HTERT RPE-1 (cell line): ENCODE measurements around the gene CSNK1G3.
"Not testable (repeated sequence)": the region's sequence is repeated elsewhere in the genome, so short reads cannot be mapped to it uniquely, and the experiment has no call there.

Experiments
- in situ Hi-C: fragments of 300-500 bp; cut with MboI; formaldehyde crosslinking; loops from 4 replicates; pipeline ENCODE4 v1.14.3; 2020; ENCODE audit warnings: low sequenced_read_pairs

CSNK1G3 gene

DNA sequence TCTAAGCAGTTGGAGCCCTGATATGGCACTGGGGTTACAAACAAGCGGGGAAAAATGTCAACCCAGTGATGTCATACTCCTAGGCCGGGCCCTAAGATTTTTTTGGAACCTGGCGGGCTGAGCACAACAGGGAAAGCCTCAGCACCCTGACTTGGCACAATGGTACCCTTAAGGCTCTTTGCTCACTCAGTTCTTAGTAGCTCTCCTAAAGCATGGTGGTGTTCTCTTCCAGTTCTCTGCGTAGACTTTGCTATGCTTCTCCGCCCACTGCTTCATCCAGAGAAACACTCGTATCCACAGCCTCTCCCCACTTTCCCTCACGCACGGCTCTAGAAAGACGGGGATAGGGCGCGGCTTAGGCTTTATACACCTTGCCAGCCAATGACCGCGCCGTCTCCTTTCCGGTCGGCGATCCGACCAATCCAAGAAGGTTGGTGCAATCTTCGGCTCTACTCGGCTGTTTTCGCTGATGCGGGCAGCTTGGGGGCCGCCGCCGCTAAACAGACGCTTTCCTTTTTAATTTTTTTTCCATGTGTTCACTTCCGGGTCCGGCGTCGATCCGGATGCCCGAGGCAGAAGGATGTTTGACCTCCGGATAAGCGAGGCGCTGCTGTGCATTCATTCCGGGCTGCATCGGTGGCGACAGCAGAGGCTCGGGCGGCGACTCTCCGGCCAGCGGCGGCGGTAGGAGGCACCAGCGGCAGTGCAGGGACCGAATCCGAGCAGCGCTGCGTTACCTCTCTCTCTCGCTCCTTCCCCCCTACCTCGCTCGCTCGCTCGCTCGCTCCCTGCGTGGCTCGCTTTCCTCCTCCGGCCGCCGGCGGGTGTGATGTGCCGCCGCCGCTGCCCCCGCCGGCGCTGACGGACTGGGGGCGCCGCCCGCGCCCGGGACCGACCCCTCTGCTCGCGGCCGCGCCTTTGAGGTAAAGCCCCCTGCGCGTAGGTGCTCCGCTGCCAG is at the start of gene CSNK1G3:
Gene CSNK1G3 (plus strand): TSS at position 530 of the 958 bp plus-strand sequence. CDS start 33,487 bp downstream, outside the sequence.
- in situ Hi-C loops = no loop called here

DNA sequence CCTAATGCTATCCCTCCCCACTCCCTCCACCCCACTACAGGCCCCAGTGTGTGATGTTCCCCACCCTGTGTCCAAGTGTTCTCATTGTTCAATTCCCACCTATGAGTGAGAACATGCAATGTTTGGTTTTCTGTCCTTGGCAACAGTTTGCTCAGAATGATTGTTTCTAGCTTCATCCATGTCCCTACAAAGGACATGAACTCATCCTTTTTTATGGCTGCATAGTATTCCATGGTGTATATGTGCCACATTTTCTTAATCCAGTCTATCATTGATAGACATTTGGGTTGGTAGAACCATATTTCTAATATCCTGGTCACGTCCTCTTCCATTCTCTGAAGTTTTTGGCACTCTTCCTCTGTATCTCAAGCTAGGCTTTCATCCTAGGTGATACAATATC is 45.1 kb upstream of the CSNK1G3 start:
- in situ Hi-C loops = not testable (repeated sequence)

DNA sequence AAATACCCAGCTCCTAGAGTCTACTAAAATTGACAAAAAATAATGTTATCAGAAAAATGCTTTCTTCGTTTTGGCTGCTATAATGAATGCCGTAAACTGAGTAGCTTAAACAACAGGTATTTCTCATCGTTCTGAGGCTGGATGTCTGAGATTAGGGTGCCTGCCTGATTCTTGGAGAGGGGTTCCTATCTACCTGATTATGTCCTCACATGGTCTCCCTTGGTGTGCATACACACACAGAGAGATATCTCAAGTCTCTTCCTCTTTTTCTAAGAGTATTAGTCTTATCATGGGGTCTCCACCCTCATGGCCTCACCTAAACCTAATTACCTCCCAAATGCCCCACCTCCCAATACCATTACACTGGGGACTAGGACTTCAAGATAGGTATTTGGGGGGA is 40.6 kb upstream of the CSNK1G3 start:
- in situ Hi-C loops = no loop called here

DNA sequence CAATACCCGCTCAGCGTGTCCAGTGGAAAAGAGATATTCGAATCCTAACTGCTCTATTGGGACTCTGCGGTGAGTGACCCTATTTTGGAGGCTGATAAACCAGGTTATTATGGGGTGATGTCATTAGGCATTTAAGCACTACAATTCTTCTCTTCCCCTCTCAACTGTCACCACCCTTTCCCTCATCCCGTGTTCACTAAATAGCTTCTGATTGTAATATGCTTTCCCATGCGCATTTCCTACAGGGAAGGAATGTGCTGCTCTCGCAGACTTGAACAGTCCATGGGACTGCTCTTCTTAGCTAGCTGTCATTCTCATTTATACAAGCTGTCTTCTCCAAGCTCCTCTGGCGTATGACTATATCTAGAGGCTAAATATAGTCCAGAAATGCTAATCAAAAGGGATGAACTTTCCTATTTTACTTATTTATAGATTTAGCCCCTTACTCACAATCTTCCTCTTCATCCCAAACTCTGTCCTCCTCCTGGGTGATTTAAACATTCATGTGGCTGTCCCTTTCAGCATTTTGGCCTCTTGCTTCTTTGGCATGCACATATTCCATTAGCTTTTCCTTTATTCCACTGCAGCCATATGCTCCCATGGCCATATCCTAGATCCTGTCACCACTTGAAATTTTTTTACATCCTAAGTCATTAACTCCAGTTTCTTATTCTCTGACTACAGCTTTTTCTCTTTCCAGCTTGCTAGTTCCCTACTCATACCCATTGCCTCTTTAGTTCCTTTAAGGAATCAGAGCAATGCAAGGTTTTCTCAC is 39.6 kb upstream of the CSNK1G3 start:
- in situ Hi-C loops = no loop called here

DNA sequence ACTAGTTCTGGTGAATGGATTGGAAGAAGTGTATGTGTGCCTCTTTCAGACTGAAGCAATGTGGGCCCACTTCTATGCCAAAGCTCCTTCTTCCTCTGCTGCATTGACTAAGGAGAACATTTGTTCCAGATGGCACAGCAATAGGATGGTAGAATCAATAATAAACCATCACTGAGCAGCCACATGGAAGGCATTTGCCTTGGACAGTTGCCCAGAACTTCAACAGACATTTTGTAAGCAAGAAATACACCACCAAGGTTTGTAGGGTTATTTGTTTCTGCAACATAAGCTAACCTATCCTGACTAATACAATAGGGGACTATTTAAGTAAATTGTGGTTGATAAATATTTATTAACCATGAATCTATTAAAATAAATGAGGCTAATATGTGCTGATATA is 37.7 kb upstream of the CSNK1G3 start:
- in situ Hi-C loops = no loop called here

DNA sequence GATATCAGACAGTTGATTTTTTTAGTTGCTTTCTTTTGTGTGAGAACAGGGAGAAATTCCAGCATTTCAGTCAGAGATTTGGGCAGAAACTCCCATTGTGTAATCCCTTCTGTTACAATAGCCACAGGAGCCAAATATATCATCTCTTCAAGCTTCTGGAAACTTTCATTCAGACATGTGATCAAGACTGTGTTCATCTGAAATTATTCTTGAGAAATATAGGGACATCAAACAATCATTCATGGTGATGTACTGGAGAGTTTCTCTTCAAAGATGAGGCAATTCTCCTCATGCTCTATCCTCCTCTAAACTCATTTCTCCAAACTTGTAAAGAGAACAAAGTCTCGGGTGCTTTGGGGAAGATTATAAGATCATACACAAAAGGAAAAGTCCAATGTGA is 35.2 kb upstream of the CSNK1G3 start:
- in situ Hi-C loops = no loop called here

DNA sequence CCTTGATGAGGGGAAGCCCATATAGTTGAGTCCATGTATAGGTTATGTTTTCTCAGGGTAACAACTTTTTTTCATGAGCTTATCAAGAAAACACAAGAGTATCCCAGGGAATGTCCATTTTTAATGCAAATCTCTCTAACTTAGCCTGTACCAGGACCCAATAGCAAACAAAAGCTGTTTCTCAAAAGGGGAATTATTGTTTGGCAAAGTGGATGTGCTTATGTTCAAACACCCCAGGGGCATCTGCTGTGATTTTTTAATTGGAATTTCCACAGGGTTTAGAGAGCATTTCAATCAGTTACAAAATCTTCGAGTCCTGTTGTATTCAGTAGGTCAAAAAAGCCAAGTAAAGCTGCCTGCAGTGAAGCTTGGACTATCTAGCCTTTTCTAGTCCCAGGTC is 33.4 kb upstream of the CSNK1G3 start:
- in situ Hi-C loops = no loop called here

DNA sequence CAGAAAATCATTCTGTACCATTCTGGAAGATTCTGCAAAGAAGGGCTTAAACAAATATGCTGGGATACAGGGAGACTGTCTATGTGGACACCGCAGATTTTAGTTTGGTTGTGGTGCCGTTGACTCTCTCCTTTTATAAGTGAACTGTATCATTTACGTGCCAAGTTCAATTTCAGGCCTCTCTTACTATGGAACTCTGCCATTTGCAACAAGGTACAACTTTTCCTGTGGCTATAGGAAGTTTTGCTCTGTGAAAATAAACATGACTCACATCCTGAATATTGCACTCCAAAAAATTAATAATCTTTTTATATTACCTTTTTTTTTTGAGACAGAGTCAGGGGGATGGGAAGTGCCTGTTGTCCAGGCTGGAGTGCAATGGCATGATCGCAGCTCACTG is 29.7 kb upstream of the CSNK1G3 start:
- in situ Hi-C loops = no loop called here

DNA sequence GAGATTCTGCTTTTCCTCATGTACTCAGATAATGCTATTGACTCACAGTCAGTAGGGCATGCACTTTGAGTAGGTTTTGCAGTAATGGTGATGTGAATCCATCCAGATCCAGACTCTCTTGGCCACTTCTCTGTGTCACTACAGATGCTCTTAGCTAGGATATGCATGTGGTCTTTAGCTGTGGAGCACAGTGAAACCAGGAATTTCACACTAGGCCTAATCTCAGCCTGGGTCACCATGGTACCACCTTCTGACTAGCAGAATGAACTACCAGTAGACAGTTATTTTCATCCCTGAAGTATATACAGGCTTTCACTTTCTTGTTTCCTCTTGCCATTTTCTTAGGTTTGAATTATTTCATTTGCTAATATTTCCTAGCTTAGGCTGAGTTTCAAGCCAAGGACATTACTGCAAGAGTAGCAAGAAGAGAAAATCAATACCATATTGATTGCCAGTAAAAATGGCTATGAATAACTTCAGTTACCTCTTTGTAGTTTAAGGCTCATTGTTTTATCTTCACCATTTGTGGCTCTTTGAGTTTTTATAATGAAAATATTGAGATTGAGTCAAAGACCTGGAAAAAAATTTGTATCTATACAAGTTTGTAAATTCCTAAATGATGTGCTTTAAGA is 28.4 kb upstream of the CSNK1G3 start:
- in situ Hi-C loops = no loop called here

DNA sequence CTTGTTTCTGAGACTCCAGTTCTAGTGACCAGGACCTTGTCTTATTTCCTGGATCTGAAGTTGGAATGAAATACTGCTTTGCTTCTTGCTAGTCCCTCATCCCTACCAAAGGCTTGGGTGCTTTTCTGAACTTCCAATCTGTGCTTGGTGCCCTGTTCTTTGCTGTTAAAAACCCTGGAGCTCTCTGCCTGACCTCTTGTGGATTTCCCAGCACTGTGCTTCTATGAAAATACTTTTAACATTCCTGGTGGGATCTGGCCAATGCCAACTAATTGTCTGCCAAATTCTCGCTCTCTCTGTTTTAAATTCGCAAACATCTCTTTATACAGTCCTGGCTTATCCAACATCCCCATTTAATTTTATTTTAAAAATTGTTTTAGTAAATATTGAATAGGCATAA is 26.7 kb upstream of the CSNK1G3 start:
- in situ Hi-C loops = no loop called here

DNA sequence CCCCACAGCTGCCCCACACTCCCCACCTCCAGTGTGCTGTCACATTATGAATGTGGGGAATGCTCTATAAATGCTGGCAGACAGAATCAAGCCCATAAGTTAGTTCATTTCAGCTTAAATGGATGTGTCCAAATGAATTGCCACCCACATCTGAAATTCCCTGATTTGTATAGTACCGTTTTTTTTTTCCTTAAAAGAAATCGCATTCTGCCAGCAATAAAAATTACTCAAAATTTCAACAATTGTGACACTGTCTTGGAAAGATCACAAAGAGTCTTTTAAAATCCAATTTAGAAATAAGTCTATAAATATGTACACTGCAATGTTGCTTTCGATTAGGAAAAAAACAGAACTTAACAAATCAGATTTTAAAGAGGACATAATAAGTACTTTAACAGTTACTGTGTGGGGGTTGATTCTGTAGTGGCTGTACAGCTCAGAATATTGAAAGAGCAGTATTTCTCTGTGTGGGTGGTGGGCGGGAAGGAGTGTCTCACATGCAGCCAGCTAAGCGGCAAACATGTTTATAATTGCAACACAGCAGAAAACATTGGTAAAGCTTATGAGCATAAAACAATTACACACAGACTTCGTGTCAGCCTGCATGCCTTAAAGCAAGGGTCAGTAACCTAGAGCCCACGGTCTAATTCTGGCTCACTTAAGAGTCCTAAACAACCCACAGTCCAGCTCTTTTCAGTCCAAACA is 24.9 kb upstream of the CSNK1G3 start:
- in situ Hi-C loops = no loop called here

DNA sequence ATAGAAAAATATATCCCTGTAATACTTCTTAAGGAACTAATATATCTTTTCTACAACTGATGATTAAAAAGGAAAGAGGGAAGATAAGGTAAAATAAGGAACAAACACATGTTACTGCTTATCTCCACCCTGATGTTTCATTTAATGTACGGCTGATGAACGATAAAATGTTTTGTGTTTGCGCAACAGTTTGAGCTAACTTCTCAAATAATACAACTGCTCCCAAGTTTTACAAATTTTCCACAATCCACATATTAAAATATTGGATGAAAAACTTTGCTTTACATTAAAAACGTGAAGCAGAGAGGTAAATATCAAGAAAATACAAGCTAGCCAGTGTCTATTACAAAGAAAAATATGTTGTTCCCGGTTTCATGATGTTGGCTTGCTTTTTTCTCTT is 21.0 kb upstream of the CSNK1G3 start:
- in situ Hi-C loops = no loop called here

DNA sequence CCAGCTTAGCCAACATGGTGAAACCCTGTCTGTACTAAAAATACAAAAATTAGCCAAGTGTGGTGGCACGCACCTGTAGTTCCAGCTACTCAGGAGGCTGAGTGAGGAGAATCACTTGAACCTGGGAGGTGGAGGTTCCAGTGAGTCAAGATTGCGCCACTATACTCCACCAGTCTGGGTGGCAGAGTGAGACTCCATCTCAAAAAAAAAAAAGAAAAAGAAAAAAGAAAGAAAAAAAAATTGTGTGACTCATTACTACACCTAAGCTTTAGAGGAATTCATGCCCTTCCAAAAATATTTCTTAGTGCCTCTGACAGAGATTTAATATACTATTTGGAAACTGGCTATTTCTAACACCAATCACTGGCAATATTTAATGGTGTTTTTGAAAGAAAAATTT is 16.8 kb upstream of the CSNK1G3 start:
- in situ Hi-C loops = not testable (repeated sequence)

DNA sequence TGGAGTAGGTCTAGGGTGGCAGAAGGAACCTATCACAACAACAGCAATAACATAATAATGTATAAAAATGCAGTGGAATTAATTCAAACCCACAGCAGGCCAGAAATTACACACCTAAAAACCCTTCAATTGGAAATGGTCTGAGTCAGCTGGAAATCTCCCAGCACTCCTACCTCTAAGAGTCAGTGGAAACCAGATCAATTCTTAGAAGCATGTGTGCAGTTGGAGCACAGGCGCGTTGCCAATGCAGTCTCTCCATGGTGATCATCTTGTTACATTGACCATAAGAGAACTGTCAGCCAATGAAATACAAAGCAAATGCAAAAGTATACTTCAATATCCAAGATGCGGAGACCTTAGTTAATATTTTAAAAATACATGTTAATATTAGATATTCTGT is 15.1 kb upstream of the CSNK1G3 start:
- in situ Hi-C loops = no loop called here

DNA sequence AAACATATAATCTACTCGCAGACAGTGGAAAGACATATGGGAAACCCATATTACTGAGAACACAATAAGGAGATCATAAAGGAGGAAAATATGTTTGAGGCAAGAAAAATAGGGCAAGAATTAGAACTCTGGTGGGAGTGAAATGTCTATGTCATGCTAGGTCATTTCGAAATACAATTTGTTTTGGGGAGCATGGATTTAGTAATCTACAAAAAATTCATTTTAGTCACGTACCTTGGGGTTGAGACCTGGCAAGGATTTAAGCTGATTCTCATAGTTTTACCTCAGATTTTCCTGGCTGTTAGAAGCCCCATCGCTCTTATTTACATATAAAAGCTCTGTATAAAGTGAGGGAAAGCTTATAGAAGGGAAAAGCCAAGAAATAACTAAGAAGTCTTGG is 11.5 kb upstream of the CSNK1G3 start:
- in situ Hi-C loops = no loop called here

DNA sequence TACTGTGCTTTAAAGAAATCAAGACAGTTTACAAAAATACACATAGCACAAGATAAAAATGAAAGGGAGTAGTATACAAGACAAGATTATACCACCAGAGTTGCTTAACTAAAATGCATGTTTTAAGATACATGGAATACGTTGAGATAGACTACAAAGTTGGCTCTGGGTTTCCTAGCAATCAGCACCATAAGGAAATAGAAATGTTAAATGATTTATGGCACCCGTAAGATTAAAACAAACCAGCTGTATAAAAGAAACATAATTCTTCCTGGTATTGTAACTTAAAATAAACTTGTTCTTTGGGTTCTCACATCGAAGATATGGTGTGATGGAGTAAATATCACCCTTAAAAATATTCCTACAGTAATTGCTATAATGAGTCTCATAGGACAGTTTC is 9.9 kb upstream of the CSNK1G3 start:
- in situ Hi-C loops = no loop called here

DNA sequence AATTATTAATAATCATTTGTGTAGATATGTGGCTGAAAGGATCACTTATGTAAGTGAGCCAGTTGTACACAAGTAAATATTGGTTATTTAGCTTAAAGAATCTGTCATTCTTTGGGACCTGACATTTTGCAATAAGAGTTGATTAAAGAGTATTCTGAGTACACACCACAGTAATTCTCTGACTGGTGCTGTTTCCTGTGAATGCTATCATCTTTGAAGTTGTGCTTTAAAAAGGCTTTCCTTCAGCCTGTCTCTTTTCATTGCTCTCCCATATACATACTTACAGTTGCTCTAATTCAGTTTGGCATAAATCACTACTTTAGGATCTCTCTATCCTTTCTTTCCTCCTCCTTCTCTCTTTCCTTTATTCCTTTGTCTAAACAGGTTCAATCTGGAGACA is 8.7 kb upstream of the CSNK1G3 start:
- in situ Hi-C loops = no loop called here

DNA sequence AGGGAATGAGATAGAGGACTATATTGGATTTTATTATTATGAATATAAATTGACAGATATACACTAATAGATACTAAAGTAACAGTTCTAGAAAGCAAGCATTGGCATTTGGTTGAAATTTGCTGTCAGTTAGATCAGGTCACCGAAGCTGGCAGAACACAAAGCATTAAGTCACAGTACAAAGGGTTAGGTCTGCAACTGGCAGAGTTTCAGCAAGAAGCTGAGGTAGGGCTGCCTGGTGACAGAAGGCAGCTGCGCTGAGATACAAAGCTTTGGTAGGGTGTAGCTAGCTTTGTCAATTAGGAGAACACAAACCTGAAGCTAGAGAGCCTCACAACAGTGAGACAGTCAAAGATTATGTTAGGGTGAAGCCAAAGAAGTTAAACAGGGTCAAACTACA is 6.3 kb upstream of the CSNK1G3 start:
- in situ Hi-C loops = no loop called here

DNA sequence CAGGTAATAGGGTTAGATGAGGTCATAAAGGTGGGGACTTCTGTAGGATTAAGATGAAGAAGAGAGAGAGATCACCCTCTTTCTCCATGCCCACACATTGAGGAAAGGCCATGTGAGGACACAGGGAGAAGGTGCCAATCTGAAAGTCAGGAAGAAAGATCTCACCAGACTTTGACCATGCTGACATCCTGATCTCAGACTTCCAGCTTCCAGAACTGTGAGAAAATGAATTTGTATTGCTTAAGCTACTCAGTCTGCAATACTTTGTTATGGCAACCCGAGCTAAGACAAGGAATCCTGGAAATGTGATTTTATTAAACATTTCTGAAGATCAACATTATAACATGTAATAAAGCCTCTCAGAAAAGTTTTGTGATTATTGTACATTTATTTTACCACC is 3.5 kb upstream of the CSNK1G3 start:
- in situ Hi-C loops = no loop called here

DNA sequence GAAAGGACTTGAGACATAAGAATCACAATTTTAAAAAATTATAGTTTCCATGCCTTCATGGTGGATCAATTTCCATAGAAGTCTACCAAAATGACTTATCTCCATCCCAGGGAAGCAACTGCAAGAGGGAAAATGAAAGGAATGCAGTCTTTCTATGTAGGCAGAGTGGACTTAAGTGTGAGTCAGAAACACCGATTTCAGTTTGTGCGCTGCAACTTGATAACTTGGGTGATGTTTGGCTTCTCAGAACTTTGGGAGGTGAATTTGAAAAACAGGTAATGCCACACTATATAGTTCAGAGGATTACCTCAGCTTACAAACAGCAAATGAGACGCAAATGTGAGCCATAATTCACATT is 708 bp upstream of the CSNK1G3 start:
- in situ Hi-C loops = no loop called here
